Breast epithelium (tissue), 4 donors: ENCODE results near the gene SLC28A1. TPM values are rescaled to one million over a fixed set of nuclear protein-coding genes. Genes with fewer than 3 reads are reported as not detected.
A peak's percentile ranks its signal among the peaks of the same experiment; 100 is the strongest.

Experiments used
- DNase-seq, 2 donors: peaks; one replicate each; pipeline ENCODE4 v3.0.0-alpha.2; 2019; ENCODE audit warnings: low spot score in 2 of 2
- H3K27ac ChIP-seq, 2 donors: fragments of 200-600 bp; sonication (generic) in 1 of 2; one replicate each; pipeline ENCODE4 v1.5.1; 2016 to 2019; ENCODE audit warnings: mild to moderate bottlenecking in 1 of 2
- H3K27me3 ChIP-seq, 2 donors: fragments of 200-600 bp; sonication (generic) in 1 of 2; one replicate each; pipeline versions ENCODE4 v1.5.1 to v1.6.0; 2017 to 2019; ENCODE audit warnings: control low read depth in 1 of 2, mild to moderate bottlenecking in 1 of 2
- H3K36me3 ChIP-seq: fragments of 200-600 bp; one replicate; pipeline ENCODE4 v1.5.1; 2019
- H3K4me1 ChIP-seq, 2 donors: fragments of 200-600 bp; sonication (generic); one replicate each; pipeline ENCODE4 v1.5.1; 2016 to 2019; ENCODE audit warnings: control low read depth in 1 of 2
- H3K4me3 ChIP-seq, 3 donors: fragments of 200-600 bp; sonication (generic); 1 replicate in 2 of 3; 2 replicates in 1 of 3; pipeline ENCODE4 v1.5.1; 2016 to 2019; ENCODE audit warnings: mild to moderate bottlenecking in 3 of 3, moderate library complexity in 2 of 3
- H3K9me3 ChIP-seq, 2 donors: fragments of 200-600 bp; sonication (generic) in 1 of 2; one replicate each; pipeline ENCODE4 v1.5.1; 2016 to 2019; ENCODE audit warnings: control low read depth in 1 of 2
- POLR2A ChIP-seq: fragments of 450-650 bp; IDR thresholded peaks from one replicate; pipeline ENCODE4 v1.6.1; 2016; ENCODE audit warnings: antibody characterized with exemption, mild to moderate bottlenecking, moderate library complexity
- POLR2AphosphoS5 ChIP-seq, 3 donors: sonication (generic); formaldehyde crosslinking; IDR thresholded peaks; one replicate each; pipeline ENCODE4 v1.6.1; 2017; ENCODE audit warnings: antibody characterized with exemption in 3 of 3
- intact Hi-C: fragments of 100-400 bp; cut with DNase I; formaldehyde crosslinking; loops from one replicate; pipeline ENCODE4 v1.15.1; 2023; ENCODE audit warnings: low total_unique reads
- total RNA-seq, 3 donors: library from RNA; depleted of rRNA; stranded (reverse); fragments of >200 nt; gene quantifications; one replicate each; pipeline ENCODE4 v1.1.0, GENCODE V29; 2016
- TF ChIP-seq, protein P1 (sequence below), 3 donors: fragments of 450-650 bp; IDR thresholded peaks; one replicate each; pipeline ENCODE4 v1.5.1; 2016 to 2017; ENCODE audit warnings: antibody characterized with exemption in 3 of 3, mild to moderate bottlenecking in 3 of 3, moderate library complexity in 3 of 3

SLC28A1 gene
- total RNA-seq, 3 donors from 2014 or later, result 0.59 TPM; not detected in 2

DNA sequence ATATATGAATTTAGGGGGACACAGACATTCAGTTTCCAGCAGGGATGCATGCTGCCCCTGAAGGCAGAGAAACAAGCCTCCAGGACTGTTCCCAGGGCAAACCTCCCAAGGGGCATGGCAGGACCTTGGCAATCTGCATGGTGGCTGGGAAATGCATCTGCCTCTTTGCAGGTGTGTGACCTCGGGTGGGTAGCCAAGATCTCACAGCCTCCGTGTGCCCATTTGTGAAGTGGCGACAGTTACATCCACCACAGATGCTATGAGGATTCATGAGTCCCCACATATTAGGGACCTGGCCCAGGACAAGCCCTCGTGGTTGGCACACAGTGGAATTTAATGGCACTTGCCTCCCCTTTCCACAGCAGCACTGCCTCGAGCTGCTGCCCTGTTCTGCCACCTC, 29.9 kb downstream of the SLC28A1 start:
- Histone ChIP-seq H3K4me1 (peaks cover 17 to 33% of the 10 kb centered on the region in 2 donors), H3K9me3 (no peaks in the 10 kb centered on the region)
- intact Hi-C loops, result no loop called here

DNA sequence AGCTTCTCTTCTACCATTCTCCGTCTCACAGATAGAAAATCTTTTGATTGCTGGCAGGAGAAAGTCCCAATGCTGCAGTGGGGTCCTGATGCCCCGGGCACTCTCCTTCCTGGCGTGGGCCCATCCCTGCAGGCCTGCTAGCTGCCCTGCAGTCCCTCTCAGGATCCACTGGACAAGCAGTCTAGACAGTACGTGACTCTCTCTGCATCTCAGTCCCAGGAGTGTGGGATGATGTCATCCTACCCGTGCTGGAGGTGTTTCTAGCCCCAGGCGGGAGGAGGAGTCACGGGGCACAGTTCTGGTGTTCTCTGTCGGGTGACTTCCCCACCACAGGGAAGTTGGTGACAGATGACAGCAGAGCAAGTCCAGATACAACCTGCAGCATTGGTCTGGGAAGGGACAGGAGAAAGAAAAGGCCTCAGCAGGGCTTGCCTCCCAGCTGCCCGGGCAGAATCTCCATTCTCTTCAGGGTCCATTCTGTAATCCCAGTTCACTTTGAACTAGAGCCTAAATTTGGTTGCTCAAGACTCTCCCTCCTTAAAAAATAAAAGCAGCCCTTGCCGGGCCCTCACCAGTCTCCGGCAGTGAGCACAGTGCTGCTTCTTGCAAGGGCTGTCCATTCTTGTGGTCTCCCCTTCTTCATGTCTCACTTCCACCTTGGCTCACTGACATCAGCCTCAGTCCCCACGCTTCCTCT, 30.6 kb downstream of the SLC28A1 start:
- Histone ChIP-seq H3K9me3 (no peaks in the 10 kb centered on the region), H3K27me3 (no peaks in the 10 kb centered on the region), H3K4me3 (peak overlapping the region in 1 of 3 donors; percentile 10), H3K36me3 (no peaks in the 10 kb centered on the region), H3K27ac (peak overlapping the region; percentile 94 to 96), H3K4me1 (peaks cover 17 to 33% of the 10 kb centered on the region in 2 donors)
- peak; percentile 91 to 95 for DNase-seq
- intact Hi-C loops, result no loop called here
- peak in 2 of 3 donors; percentile 73 to 89 for TF ChIP-seq POLR2AphosphoS5 (IDR thresholded peaks at IDR 0.05)
- TF ChIP-seq, protein P1, sequence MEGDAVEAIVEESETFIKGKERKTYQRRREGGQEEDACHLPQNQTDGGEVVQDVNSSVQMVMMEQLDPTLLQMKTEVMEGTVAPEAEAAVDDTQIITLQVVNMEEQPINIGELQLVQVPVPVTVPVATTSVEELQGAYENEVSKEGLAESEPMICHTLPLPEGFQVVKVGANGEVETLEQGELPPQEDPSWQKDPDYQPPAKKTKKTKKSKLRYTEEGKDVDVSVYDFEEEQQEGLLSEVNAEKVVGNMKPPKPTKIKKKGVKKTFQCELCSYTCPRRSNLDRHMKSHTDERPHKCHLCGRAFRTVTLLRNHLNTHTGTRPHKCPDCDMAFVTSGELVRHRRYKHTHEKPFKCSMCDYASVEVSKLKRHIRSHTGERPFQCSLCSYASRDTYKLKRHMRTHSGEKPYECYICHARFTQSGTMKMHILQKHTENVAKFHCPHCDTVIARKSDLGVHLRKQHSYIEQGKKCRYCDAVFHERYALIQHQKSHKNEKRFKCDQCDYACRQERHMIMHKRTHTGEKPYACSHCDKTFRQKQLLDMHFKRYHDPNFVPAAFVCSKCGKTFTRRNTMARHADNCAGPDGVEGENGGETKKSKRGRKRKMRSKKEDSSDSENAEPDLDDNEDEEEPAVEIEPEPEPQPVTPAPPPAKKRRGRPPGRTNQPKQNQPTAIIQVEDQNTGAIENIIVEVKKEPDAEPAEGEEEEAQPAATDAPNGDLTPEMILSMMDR (IDR thresholded peaks at IDR 0.05), result peak in 1 of 3 donors; percentile 29
- TF ChIP-seq POLR2A, result no peak

More for the DNA sequence above, 29.9 kb downstream of the SLC28A1 start:
- no peaks in the 10 kb centered on the region for H3K27me3 ChIP-seq
- H3K27ac ChIP-seq, result peak overlapping the region; percentile 94 to 96
- no peak for DNase-seq
- no peaks in the 10 kb centered on the region for H3K36me3 ChIP-seq
- TF ChIP-seq POLR2AphosphoS5 (IDR thresholded peaks at IDR 0.05), result no peak
- TF ChIP-seq POLR2A, result no peak
- TF ChIP-seq, protein P1 (IDR thresholded peaks at IDR 0.05), result no peak
- H3K4me3 ChIP-seq, result no peak overlapping the region

- no peak for DNase-seq
- no peaks in the 10 kb centered on the region for H3K36me3 ChIP-seq
- no peak overlapping the region for H3K4me3 ChIP-seq
- TF ChIP-seq POLR2A, result no peak
- TF ChIP-seq, protein P1 (IDR thresholded peaks at IDR 0.05), result no peak
- TF ChIP-seq POLR2AphosphoS5 (IDR thresholded peaks at IDR 0.05), result no peak
- H3K27ac ChIP-seq, result peak overlapping the region; percentile 94 to 96
- peaks cover 17 to 33% of the 10 kb centered on the region in 2 donors for H3K4me1 ChIP-seq
- H3K27me3 ChIP-seq, result no peaks in the 10 kb centered on the region
- intact Hi-C loops, result no loop called here
- no peaks in the 10 kb centered on the region for H3K9me3 ChIP-seq
Observed at GRCh38 chr15:84915606-84915958, 31.1 kb downstream of the SLC28A1 start.

GRCh38 chr15:84917452-84917851, 33.0 kb downstream of the SLC28A1 start:
- Histone ChIP-seq H3K4me1 (peaks cover 9 to 19% of the 10 kb centered on the region in 2 donors), H3K4me3 (no peak overlapping the region), H3K36me3 (no peaks in the 10 kb centered on the region), H3K9me3 (no peaks in the 10 kb centered on the region), H3K27ac (no peak overlapping the region), H3K27me3 (no peaks in the 10 kb centered on the region)
- intact Hi-C loops, result loop anchor here (2.0 kb wide), 1 partner anchor 29 kb away; no protein-coding TSS in a partner anchor
- TF ChIP-seq, protein P1 (IDR thresholded peaks at IDR 0.05), result no peak
- TF ChIP-seq POLR2A, result no peak
- no peak for DNase-seq

DNA sequence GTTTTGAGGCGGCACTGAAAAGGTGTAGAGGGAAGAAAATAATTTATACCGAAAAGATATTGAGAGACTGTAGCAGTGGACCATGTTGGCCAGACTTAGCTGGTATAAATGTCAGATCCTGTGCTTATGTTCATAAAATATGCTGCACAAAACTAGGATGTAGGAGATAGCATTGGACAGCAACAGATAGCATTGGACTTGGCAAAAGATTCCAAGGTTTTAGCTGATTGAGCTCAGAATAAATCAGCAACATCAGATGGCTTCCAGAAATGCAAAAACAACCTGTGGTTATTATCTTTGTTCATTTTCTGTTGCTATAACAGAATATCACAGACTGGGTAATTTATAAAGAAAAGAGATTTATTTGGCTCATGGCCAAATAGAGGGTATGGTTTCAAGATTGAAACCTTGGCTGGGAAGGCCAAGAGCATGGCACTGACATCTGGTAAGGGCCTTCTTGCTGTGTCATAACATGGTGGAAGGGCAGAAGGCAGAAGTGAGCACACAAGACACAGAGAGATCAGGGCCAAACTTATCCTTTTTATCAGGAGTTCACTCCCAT, 34.7 kb downstream of the SLC28A1 start:
- intact Hi-C loops, result no loop called here
- no peak for DNase-seq
- Histone ChIP-seq H3K9me3 (no peaks in the 10 kb centered on the region), H3K27ac (no peak overlapping the region), H3K27me3 (no peaks in the 10 kb centered on the region), H3K36me3 (no peaks in the 10 kb centered on the region), H3K4me3 (no peak overlapping the region), H3K4me1 (peaks cover 9 to 14% of the 10 kb centered on the region in 2 donors)
- TF ChIP-seq, protein P1 (IDR thresholded peaks at IDR 0.05), result no peak
- TF ChIP-seq POLR2AphosphoS5 (IDR thresholded peaks at IDR 0.05), result no peak
- no peak for TF ChIP-seq POLR2A
